GM19455 (cell line): ENCODE measurements around the gene COQ5.

Experiments used
- ATAC-seq: cut with Tn5 transposase; IDR thresholded peaks from one replicate; pipeline ENCODE4 v1.9.1; 2021; ENCODE audit not compliant: unreplicated experiment

The COQ5 gene

DNA sequence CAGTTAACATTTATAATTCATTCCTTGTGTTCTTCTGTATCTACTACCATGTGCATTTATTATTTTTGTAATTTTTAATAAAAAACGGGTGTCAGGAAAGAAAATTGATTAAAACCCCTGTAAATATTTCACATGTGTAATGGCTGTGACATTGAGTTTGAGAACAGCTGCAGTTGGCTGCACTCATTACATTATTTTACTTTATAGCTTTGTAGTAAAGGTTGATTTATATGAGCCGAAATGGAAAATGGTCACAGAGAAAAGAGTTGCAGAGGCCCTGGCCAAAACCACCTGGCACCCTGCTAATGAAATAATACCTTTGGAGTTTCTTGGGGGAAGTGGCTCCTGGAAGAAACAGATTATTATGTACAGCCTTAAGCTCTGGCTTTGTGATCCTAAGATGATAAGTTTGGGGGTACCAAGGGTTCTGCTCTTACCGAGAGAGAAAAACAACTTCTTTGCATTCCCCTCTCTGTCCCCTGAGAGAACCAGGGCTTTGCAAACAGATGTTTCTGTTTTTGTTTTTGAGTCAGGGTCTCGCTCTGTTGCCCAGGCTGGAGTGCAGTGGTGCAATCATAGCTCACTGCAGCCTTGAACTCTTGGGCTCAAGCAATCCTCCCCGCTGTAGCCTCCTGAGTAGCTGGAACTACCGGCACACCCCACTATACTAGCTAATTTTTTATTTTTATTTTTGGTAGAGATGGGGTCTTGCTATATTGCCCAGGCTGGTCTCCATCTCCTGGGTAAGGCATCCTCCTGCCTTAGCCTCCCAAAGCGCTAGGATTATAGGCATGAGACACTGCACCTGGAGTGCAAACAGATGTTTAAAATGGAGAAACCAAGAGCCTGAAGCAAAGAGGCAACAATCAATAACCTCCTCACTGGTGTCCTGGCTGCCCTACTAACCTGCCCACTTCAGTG, 42.7 kb downstream of the COQ5 start:
- ATAC-seq: no peak

DNA sequence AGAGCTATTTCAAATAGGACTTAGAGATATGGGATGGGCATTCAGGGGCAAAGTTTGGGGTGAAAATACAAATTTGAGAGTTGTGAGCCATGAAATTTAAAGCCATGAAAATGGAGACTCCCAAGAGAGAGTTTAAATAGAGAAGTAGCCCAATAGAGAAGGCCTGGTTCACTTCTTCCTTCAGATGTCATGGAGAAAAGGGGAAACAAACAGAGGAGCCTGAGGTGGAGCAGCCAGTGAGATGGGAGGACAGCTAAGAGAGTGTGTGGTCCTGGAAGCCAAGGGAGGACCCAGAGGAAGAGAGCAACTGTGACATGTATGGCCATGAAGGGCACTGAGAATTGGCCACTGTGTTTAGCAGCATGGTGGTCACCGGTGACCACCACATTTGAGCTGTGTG, 45.3 kb downstream of the COQ5 start:
- ATAC-seq: no peak

DNA sequence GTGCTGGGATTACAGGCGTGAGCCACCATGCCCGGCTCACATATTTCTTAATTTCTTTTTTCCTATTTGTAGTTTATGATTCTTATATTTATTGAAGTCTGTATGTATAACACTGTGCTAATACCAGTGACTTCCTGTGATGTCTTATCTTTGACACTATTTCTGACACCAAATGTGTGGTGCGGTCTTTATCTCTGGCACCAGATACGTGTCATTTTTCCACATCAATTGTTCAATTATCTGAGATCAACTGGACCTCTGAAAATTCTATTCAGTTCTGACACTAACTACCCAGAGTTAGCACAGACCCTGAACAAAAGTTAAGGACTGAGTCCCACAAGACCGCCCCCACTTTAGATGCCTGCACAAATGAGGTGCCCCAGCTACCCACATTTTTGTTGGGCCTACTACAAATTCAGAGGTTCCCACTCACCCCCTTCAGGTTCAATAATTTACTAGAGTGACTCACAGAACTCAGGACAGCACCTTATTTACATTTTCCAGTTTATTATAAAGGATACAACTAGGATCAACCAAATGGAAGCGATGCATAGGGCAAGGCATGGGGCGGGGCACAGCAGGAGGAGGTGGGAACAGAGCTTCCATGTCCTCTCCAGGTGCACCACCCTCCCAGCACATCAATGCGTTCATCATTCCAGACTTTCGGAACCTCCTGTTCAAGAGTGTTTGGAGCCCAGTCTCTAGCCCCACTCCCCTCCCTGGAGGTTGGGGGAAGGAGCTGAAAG, 47.8 kb downstream of the COQ5 start:
- ATAC-seq: no peak

DNA sequence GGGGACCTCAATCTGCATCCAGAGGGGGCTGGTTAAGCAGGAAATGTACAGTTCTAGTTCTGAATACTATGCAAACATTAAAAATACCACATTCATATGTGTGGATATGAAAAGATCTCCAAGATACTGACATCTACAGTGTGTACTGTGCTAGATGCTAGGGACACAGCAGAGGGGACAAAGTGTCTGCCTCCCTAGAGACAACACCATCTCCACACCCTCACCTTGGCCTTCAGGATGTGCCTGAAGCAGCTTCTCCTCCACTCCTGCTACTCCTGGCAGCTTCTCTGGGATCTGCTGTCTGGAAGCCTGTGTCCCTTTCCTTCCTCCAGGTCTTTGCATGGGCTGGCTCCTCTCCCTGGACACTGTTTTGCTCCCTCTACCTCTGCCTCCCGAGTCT, 48.7 kb downstream of the COQ5 start:
- ATAC-seq: no peak

DNA sequence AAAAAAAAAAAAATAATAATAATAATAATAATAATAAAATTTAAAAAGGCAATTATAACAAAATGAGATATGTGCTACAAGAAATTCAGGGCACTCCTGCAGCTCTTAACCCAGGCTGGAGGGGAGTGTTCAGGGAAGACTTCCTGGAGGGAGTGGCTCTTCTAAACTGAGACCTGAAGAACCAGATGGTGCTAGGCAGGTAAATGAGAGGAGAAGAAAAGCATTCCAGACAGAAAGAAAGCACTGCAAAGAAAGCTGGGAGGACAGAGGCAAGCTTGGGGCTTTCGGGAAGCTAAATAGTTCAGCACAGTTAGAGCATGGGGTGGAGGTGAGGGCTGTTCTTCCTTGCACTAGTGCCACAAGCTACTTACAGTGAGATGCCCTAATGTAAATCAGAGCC, 49.5 kb downstream of the COQ5 start:
- no peak for ATAC-seq

DNA sequence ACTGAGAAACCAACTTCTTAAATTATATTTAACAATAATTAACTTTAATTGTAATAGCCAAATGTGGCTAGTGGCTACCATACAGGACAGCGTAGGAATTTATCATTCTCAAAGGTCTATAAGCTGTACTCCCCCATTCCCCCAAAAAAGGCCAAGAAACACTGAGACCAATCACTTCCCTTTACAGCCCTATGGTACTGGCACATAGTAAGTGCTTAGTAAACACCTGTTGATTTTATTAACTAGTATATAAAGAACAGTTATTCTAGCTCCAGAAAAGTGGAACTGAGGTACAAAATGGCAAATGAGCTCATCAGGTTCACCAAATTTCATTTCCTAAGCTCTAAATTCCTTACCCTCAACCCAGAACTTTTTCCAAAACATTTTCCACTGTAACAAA, 53.3 kb downstream of the COQ5 start:
- no peak for ATAC-seq

DNA sequence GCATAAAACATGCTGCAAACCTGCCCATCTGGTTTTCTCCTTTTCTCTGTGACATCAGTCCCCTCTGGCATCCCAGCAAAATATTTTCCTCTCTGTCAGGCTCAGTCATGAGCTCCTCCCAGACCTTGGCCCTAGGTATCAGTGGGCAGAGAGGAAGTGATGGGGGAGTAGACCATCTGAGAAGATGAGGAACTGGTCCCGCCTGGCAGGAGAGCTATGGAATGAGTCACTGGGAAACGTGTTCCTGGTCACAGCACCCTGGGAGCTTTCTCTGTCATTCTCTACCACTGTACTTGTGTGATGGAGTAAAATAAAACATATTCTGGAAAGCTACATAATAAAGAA, 54.4 kb downstream of the COQ5 start:
- no peak for ATAC-seq

DNA sequence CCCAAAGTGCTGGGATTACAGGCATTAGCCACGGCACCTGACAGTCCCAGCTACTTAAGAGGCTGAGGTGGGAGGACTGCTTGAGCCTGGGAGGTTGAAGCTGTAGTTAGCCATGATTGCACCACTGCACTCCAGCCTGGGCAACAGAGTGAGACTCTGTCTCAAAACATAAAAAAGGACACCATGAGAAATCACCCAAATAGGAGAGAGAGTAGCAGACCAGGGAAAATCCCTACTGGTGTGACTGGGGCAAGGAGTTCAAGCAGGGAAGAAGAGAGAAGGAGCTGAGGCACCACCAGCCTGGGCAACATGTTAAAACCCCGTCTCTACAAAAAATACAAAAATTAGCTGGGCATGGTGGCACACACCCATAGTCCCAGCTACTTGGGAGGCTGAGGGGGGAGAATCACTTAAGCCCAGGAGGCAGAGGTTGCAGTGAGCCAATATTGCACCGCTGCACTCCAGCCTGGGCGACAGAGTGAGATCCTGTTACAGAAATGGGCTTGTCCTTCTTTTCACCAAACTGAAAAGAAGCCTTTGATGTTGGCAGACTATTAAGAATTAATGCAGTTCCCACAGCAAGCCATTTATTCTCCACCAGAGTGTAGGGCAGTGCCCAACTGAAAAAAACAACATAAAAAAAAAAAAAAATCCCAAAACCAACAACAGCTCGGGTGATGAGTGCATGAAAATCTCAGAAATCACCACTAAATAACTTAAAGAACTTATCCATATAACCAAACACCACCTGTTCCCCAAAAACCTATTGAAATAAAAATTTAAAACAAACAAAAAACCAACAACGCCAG, 54.9 kb downstream of the COQ5 start:
- ATAC-seq: no peak

DNA sequence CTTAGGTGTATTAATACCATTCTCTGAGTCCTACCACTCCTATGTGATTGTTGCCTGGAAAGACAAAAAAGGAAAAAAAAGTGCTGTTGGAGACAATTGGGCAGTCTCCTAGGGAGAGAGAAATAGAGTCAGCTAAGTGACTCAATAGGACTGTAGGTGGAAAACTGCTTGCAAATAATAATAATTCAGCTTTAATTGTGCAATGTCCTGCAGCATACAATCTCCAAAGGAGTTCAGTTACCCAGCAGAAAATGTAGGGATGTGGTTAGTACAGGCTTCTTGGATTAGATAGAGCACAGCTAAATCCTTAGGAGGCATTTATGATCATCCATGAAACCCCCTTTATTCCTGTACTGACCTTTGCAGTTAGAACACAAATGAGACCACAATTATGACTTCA, 56.4 kb downstream of the COQ5 start:
- no peak for ATAC-seq

DNA sequence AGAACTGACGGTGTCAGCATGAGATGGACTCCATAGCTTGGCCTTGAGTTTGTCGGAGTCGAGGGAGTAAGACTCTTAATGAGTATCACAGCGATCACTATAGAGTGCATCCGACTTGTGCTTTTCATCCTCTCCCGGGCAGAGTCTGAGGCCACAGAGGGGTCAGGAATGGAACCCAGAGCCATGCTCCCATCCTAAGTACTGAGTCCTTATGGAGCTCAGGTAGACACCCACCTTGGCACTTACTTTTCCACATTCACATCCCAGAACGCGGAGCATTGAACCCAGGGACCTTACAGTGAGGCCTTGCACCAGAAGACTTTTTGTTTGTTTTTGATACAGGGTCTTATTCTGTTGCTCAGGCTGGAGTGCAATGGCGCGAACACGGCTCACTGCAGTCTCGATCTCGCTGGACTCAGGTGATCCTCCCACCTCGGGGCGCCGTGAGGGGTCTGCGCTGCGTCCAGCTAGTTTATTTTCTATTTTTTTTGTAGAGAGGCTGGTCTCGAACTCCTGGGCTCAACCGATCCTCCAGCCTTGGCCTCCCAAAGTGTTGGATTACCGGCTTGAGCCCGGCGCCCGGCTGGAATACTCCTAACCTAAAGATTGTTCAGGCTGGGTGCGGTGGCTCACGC, 58.7 kb downstream of the COQ5 start:
- ATAC-seq: peak; percentile 20

DNA sequence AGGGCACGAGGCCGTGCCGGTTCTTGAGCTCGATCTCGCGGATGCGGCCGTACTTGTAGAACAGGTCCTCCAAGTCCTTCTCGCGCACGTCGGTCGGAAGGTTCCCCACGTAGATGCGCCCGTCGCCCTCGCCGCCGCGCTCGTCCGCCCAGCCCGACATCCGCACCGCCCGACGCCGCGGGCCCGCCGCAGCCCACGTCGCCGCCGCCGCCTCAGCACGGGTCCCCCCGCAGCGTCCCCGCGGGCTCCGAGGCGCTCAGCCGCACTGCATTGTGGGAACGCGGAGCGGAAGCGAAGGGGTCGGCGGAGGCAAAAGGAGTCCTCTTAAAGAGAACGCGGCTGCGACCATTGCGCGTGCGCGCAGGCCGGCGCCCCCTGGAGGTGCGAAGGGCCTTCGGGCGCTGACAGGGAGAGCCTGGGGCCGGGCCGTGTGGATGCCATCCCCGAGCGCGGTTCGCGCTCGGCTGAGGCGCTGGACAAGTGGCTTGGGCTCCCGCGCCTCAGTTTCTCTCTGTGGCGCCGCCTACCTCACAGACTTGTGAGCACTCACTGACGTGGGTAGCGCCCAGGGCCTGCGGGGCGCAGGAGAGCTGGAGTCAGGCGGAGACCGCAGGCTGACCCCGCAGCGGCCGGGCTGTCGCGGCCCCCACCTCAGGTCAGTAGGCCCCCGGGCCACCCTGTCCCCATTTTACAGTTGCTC, 59.4 kb downstream of the COQ5 start, which contains the start of gene SRSF9:
TSS of gene SRSF9 (minus strand) at position 299 of the 700 bp plus-strand sequence. CDS start at position 160, 139 bp downstream.
- peak; percentile 85 for ATAC-seq

DNA sequence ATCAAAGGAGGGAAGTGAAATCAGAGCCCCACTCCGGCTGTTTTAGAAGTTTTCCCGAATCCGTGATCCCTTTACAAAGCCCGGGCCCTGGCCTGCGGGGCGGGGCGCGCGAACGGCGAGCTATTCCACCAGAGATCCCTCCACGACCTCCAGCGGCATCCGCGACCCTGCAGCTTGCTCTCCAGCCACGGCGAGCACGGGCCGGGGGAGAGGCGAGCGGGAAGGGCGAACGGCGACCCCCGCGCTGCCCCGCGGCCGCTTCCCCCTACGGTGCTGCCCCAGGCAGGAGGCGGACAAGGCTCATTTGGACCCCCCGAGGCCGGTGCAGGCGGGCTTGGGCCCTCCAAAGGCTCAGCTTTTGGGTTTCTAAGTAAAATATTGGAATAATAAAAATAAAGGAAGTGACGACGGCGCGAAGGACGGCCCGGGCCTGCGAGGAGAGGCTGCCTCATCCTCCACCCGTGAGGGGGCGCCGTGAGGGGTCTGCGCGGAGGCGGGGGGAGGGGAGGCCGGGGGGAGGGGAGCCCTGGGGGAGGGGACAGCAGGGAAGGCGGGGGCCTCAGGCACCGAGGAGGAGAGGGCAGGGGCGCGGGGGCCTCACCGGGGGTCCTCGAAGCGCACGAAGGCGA, 60.0 kb downstream of the COQ5 start:
- peak; percentile 30 for ATAC-seq

DNA sequence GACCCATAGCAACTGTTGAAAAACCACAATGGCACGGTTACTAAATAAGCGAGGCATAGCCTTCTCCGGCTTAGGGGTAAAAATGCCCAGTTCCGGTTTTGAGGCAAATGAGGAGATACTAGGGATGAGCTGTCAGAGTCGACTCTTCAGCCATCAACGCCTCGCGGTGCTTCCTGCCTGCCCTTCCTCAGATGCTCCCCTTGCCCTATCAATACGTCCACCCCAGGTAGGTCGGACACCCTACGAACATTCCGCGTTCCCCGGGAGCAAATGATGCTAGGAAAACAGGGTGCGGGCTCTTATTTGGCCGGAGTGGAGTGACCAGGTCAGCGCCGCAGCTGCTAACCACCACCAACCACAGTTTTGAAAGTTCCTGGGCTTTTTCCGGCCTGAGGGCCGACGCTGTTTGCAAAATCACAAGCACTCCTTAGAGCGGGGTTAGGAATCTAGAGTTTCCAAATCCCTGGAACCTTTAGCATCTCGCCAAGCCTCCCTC, 60.6 kb downstream of the COQ5 start:
- ATAC-seq: no peak

DNA sequence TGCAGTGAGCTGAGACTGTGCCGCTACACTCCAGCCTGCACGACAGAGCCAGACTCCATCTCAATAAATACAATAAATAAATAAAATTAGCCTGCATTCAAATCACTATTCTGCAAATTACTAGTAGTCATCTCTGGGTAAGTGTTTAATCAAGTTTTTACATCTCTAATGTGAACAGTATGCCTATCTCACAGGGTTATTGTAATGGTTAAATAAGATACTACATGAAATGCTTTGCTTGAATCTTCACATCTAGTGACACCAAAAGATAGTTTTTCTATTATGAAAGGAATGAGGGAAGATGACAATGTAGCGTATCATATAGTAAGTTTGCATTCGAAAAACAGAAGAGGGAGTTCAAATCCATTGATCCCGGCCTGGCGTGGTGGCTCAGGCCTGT, 61.5 kb downstream of the COQ5 start:
- ATAC-seq: no peak

DNA sequence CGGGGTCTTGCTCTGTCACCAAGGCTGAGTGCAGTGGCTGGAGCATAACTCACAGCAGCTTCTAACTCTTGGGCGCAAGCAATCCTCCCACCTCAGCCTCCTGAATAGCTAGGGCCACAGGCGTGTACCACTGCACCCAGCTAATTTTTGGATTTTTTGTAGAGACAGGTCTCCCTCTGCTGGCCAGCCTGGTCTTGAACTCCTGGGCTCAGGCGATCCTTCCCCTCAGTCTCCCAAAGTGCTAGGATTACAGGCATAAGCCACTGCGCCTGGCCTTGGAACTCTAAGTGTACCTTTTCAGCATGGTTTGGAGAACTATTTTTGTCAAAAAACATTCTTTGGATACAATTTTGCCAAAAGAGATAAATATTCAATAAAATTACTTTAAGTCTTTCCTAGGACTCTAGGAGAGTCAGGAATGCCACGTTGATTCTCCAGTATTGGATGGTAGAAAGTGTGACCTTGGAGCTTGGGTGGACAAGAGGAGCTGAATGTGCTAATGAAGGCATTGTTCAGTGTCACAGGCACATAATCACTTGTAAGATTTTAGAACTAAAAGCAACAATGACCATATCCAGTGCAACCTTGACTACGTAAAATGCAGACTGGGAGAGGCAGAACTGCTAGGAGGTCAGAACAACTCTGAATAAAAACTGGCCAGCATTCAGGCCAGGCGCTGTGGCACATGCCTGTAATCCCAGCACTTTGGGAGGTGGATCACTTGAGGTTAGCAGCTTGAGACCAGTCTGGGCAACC, 62.2 kb downstream of the COQ5 start:
- ATAC-seq: no peak

DNA sequence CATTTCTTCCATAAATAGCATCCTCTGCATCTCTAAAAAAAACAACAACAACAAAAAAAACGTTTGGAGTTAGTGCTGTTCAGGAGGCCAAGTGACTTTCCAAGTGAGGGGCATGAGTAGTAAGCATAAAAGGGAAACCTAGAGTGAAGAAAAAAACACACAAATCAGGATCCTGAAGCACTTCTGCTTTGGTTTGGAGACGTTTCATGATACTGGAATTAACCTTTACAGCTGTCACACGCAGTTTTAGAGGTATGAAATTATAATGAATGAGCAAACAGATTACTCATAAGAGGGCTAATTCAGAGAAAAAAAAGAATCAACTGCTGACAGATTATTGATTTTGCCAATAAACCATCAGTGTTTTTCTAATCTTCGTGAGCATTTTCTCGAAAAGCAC, 63.2 kb downstream of the COQ5 start:
- ATAC-seq: no peak

DNA sequence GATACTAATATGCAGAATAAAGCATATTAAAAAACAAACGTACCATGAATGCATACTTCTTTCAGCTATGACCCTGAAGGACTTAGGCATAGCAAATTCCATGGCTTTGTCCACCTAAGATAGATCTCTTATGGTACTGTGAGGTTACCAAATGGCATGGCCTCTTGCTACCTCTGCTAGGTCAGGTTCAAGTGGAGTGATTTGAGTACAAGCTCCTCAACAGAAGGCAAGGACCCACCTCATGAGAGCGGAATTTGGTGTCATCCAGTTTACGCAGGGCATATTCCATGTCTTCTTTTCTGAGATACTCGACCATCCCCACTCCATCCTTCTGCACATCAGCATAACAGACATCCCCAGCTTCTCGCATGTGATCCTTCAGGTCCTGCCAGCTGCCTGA, 65.2 kb downstream of the COQ5 start:
- no peak for ATAC-seq

DNA sequence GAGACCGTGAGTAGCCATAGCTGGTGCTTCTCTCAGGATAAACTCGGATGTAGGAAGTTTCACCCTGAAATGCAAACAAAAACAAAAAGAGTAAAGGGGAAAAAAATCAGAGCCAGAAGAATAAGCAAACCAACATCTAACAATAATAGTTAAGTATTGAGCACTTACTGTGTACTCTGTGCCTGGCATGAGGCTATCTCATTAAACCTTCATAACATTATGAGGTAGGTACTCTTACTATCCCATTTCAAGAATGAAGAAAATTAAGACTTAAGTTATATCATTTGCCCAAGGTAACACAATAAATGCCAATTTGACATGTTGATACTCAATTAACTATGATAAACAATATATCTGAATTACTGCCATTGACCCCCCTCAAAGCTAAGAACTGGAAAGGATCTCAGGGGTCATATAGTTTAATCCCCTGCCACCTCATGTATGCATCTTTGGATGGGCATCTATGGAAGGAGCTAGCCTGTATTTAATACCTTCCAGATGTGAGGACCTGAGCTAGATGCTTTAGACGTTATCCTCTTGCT, 66.8 kb downstream of the COQ5 start:
- ATAC-seq: no peak

DNA sequence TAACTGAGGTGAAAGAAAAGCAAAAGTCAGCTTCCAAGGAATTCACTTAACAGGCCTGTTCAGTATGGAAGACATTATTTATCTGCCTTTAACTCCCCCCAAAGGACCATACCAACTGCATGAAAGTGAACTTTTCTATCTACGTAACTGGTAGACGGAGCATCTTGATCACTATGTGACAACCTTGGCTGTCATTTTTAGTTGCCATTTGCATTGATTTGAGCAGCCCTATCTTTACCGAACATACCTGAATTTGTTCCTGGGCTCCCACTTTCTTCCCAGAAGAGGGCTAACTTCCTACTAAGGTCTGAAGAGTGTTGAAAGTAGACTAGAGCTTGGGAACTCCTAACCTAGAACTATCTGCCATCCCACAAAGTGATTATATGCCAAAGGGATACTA, 68.8 kb downstream of the COQ5 start:
- ATAC-seq: no peak
